Measurements from ENCODE around the gene VAPA. TPM values are rescaled to one million over a fixed set of nuclear protein-coding genes. Genes with fewer than 3 reads are reported as not detected.
A peak's percentile ranks its signal among the peaks of the same experiment; 100 is the strongest.

Gene VAPA
- total and polyA plus RNA-seq, 9 of the 15 experiments (the other 6 are each of a cell fraction or from before 2014, with no cell fraction given): 219 to 902 (median 526) TPM

- TF ChIP-seq SFPQ (IDR thresholded peaks at IDR 0.05; ENCODE audit: low read depth, low read length) (no peak), ATF1 (CRISPR knock-in tag; IDR thresholded peaks at IDR 0.05) (no peak), ATF1 (tag; IDR thresholded peaks at IDR 0.05) (peak; percentile 84), ZNF143 (CRISPR knock-in tag; IDR thresholded peaks at IDR 0.05) (no peak), ZNF232 (CRISPR knock-in tag; IDR thresholded peaks at IDR 0.05) (no peak), TCF7 (IDR thresholded peaks at IDR 0.05; ENCODE audit: borderline replicate concordance) (no peak), NCOA4 (IDR thresholded peaks at IDR 0.05; ENCODE audit: partially characterized antibody) (peak; percentile 8), POLR2AphosphoS5 (IDR thresholded peaks at IDR 0.05; ENCODE audit: control insufficient read depth, insufficient read depth, low read depth, low read length) (peak; percentile 54; the same call in 1 of the 2 replicates), NRF1 (conservative IDR thresholded peaks at IDR 0.05 in 1 of 2, IDR thresholded peaks at IDR 0.05 in 1 of 2) (peak in 1 of 2 experiments; percentile 27; a peak in 2 of 4 replicates), ZNF717 (CRISPR knock-in tag; IDR thresholded peaks at IDR 0.05) (no peak), NFRKB (IDR thresholded peaks at IDR 0.05; ENCODE audit: low read depth) (no peak), NR3C1 (CRISPR knock-in tag; IDR thresholded peaks at IDR 0.05) (no peak), E2F3 (CRISPR knock-in tag; IDR thresholded peaks at IDR 0.05) (no peak), SMARCC2 (IDR thresholded peaks at IDR 0.05; ENCODE audit: low read depth) (peak; percentile 84), BHLHE40 (IDR thresholded peaks at IDR 0.05; ENCODE audit: low read length) (peak; percentile 56), ZNF584 (CRISPR knock-in tag; IDR thresholded peaks at IDR 0.05; ENCODE audit: low read depth) (peak; percentile 92), PYGO2 (tag; IDR thresholded peaks at IDR 0.05) (peak; percentile 64; the same call in 1 of the 2 replicates)
- TF ChIP-seq, protein P1, sequence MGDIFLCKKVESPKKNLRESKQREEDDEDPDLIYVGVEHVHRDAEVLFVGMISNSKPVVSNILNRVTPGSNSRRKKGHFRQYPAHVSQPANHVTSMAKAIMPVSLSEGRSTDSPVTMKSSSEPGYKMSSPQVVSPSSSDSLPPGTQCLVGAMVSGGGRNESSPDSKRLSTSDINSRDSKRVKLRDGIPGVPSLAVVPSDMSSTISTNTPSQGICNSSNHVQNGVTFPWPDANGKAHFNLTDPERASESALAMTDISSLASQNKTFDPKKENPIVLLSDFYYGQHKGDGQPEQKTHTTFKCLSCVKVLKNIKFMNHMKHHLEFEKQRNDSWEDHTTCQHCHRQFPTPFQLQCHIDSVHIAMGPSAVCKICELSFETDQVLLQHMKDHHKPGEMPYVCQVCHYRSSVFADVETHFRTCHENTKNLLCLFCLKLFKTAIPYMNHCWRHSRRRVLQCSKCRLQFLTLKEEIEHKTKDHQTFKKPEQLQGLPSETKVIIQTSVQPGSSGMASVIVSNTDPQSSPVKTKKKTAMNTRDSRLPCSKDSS (IDR thresholded peaks at IDR 0.05; ENCODE audit: low read depth, partially characterized antibody): no peak
- TF ChIP-seq, protein P2, sequence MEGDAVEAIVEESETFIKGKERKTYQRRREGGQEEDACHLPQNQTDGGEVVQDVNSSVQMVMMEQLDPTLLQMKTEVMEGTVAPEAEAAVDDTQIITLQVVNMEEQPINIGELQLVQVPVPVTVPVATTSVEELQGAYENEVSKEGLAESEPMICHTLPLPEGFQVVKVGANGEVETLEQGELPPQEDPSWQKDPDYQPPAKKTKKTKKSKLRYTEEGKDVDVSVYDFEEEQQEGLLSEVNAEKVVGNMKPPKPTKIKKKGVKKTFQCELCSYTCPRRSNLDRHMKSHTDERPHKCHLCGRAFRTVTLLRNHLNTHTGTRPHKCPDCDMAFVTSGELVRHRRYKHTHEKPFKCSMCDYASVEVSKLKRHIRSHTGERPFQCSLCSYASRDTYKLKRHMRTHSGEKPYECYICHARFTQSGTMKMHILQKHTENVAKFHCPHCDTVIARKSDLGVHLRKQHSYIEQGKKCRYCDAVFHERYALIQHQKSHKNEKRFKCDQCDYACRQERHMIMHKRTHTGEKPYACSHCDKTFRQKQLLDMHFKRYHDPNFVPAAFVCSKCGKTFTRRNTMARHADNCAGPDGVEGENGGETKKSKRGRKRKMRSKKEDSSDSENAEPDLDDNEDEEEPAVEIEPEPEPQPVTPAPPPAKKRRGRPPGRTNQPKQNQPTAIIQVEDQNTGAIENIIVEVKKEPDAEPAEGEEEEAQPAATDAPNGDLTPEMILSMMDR (IDR thresholded peaks at IDR 0.05 in 2 of 3, conservative IDR thresholded peaks at IDR 0.05 in 1 of 3; ENCODE audit: insufficient read depth in 2 of 3, low read depth in 1 of 3, low read length in 3 of 3): no peak
- TF ChIP-seq, protein P3, sequence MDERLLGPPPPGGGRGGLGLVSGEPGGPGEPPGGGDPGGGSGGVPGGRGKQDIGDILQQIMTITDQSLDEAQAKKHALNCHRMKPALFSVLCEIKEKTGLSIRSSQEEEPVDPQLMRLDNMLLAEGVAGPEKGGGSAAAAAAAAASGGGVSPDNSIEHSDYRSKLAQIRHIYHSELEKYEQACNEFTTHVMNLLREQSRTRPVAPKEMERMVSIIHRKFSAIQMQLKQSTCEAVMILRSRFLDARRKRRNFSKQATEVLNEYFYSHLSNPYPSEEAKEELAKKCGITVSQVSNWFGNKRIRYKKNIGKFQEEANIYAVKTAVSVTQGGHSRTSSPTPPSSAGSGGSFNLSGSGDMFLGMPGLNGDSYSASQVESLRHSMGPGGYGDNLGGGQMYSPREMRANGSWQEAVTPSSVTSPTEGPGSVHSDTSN (CRISPR knock-in tag; IDR thresholded peaks at IDR 0.05; ENCODE audit: low read depth): no peak
- TF ChIP-seq, protein P3 (tag; conservative IDR thresholded peaks at IDR 0.05; ENCODE audit: low read depth): peak; percentile 99
Observed at GRCh38 chr18:9869715-9870430, 43.9 kb upstream of the VAPA start (continued).
